PC-9 (cell line): Measurements from ENCODE around the gene TMEFF1. TPM values are rescaled to one million over a fixed set of nuclear protein-coding genes. Genes with fewer than 3 reads are reported as not detected.

Experiments used
- BruUV-seq: library from RNA; stranded (reverse); fragments of 400-500 nt; replicated peaks from 2 replicates; lab custom pipeline; 2021; lab: Mats Ljungman, UMichigan
- CTCF ChIA-PET: fragments of 300-600 bp; sonication (Branson Sonifier 250); formaldehyde crosslinking; loops from one replicate; lab custom pipeline; 2022; ENCODE audit warnings: antibody characterized with exemption; lab: Charles Lee
- POLR2A ChIA-PET: fragments of 300-600 bp; sonication (Branson Sonifier 250); formaldehyde crosslinking; loops from one replicate; lab custom pipeline; 2022; ENCODE audit warnings: antibody characterized with exemption; ENCODE audit not compliant: unreplicated experiment; lab: Charles Lee
- DNase-seq, 2 experiments: peaks; one replicate each; pipeline versions ENCODE4 v3.0.0 to v3.0.0-alpha.2; 2015 to 2022; ENCODE audit warnings: mixed read lengths in 1 of 2
- H2AFZ ChIP-seq: fragments of 200-600 bp; sonication (generic); 2 replicates; pipeline ENCODE4 v1.8.1; 2017; ENCODE audit warnings: antibody characterized with exemption
- H3F3A ChIP-seq: fragments of 200-600 bp; sonication (generic); 2 replicates; pipeline ENCODE4 v1.8.1; 2017; ENCODE audit warnings: antibody characterized with exemption, mild to moderate bottlenecking, low read depth; ENCODE audit not compliant: insufficient read depth
- H3K27ac ChIP-seq: fragments of 200-600 bp; sonication (generic); 2 replicates; pipeline ENCODE4 v1.6.1; 2016; ENCODE audit warnings: mixed run types
- H3K27me3 ChIP-seq: fragments of 200-600 bp; sonication (generic); 2 replicates; pipeline ENCODE4 v1.6.1; 2016; ENCODE audit warnings: low read depth, mixed run types; ENCODE audit not compliant: insufficient read depth
- H3K36me3 ChIP-seq: fragments of 200-600 bp; sonication (generic); 2 replicates; pipeline ENCODE4 v1.6.1; 2016; ENCODE audit warnings: low read depth, mixed run types
- H3K4me1 ChIP-seq: fragments of 200-600 bp; sonication (generic); replicated peaks from 2 replicates; pipeline ENCODE4 v1.6.1; 2016; ENCODE audit warnings: mixed run types; ENCODE audit not compliant: insufficient read depth
- H3K4me2 ChIP-seq: fragments of 200-600 bp; sonication (generic); 2 replicates; pipeline ENCODE4 v1.6.1; 2017; ENCODE audit warnings: mixed run types
- H3K4me3 ChIP-seq: fragments of 200-600 bp; sonication (generic); 2 replicates; pipeline ENCODE4 v1.6.1; 2016; ENCODE audit warnings: mixed run types
- H3K79me2 ChIP-seq: fragments of 200-600 bp; sonication (generic); 2 replicates; pipeline ENCODE4 v1.6.1; 2017; ENCODE audit warnings: low read depth, mixed run types
- H3K9me2 ChIP-seq: fragments of 200-600 bp; sonication (generic); 2 replicates; pipeline ENCODE4 v1.8.1; 2017; ENCODE audit warnings: mild to moderate bottlenecking; ENCODE audit not compliant: insufficient read depth
- H3K9me3 ChIP-seq: fragments of 200-600 bp; sonication (generic); 2 replicates; pipeline ENCODE4 v1.8.1; 2016; ENCODE audit warnings: low read depth; ENCODE audit not compliant: insufficient read depth
- H4K20me1 ChIP-seq: fragments of 200-600 bp; sonication (generic); 2 replicates; pipeline ENCODE4 v1.8.1; 2017; ENCODE audit not compliant: insufficient read depth
- CTCF ChIP-seq: fragments of 200-600 bp; sonication (generic); conservative IDR thresholded peaks from 2 replicates; pipeline ENCODE4 v1.6.1; 2017; ENCODE audit warnings: mixed run types, antibody characterized with exemption, mild to moderate bottlenecking, moderate library complexity
- EZH2 ChIP-seq: fragments of 200-600 bp; sonication (generic); IDR thresholded peaks from 2 replicates; pipeline ENCODE4 v1.8.0; 2017; ENCODE audit warnings: antibody characterized with exemption, low read depth
- intact Hi-C: fragments of 100-400 bp; cut with micrococcal nuclease; formaldehyde crosslinking; loops from one replicate; pipeline ENCODE4 v1.10.0; 2022; ENCODE audit not compliant: unreplicated experiment
- total RNA-seq: library from RNA; stranded (reverse); gene quantifications from 2 replicates; pipeline ENCODE4 v1.2.3, GENCODE V29; 2021

Gene TMEFF1
- total RNA-seq, 1 experiment from 2014 or later = 1.1 TPM

- H3K9me2 ChIP-seq = no peaks in the 10 kb centered on the region
- ChIA-PET CTCF (no interaction called here), POLR2A (no interaction called here)
- H3K79me2 ChIP-seq = no peaks in the 10 kb centered on the region
- TF ChIP-seq EZH2 (no peak), CTCF (no peak)
- H2AFZ ChIP-seq = no peak overlapping the region
- DNase-seq = no peak
- no peaks in the 10 kb centered on the region for H3K27me3 ChIP-seq
- no peaks in the 10 kb centered on the region for H3K4me1 ChIP-seq
- BruUV-seq = no TSS peak
- no peaks in the 10 kb centered on the region for H3F3A ChIP-seq
- H3K4me2 ChIP-seq = no peak overlapping the region
- no peaks in the 10 kb centered on the region for H3K36me3 ChIP-seq
- H4K20me1 ChIP-seq = no peaks in the 10 kb centered on the region
- H3K9me3 ChIP-seq = no peaks in the 10 kb centered on the region
- no peak overlapping the region for H3K4me3 ChIP-seq
- intact Hi-C loops = no loop called here
- no peak overlapping the region for H3K27ac ChIP-seq
Observed at GRCh38 chr9:100488177-100488576, 15.2 kb downstream of the TMEFF1 start.

- TF ChIP-seq EZH2 = no peak
- no peak for TF ChIP-seq CTCF
- ChIA-PET CTCF (no interaction called here), POLR2A (no interaction called here)
- intact Hi-C loops = no loop called here
- H3K4me1 ChIP-seq = no peaks in the 10 kb centered on the region
- no peak overlapping the region for H3K4me3 ChIP-seq
- no peak for DNase-seq
- H3K79me2 ChIP-seq = no peaks in the 10 kb centered on the region
- H2AFZ ChIP-seq = no peak overlapping the region
- no TSS peak for BruUV-seq
- H3K4me2 ChIP-seq = no peak overlapping the region
- H3F3A ChIP-seq = no peaks in the 10 kb centered on the region
- H4K20me1 ChIP-seq = no peaks in the 10 kb centered on the region
- no peak overlapping the region for H3K27ac ChIP-seq
- no peaks in the 10 kb centered on the region for H3K27me3 ChIP-seq
- no peaks in the 10 kb centered on the region for H3K9me2 ChIP-seq
- H3K9me3 ChIP-seq = no peaks in the 10 kb centered on the region
- no peaks in the 10 kb centered on the region for H3K36me3 ChIP-seq
Observed at GRCh38 chr9:100489836-100490235, 16.9 kb downstream of the TMEFF1 start.

GRCh38 chr9:100492952-100493351, 20.0 kb downstream of the TMEFF1 start:
- no peak overlapping the region for H2AFZ ChIP-seq
- H3F3A ChIP-seq = no peaks in the 10 kb centered on the region
- H3K27me3 ChIP-seq = no peaks in the 10 kb centered on the region
- H3K27ac ChIP-seq = no peak overlapping the region
- intact Hi-C loops = no loop called here
- H3K9me3 ChIP-seq = no peaks in the 10 kb centered on the region
- no peaks in the 10 kb centered on the region for H3K9me2 ChIP-seq
- POLR2A ChIA-PET = interaction anchor here (0.6 to 0.7 kb wide), 2 partner anchors 33 to 1825 kb away, joined by 7 to 27 read pairs; no protein-coding TSS in a partner anchor
- no peaks in the 10 kb centered on the region for H4K20me1 ChIP-seq
- no peaks in the 10 kb centered on the region for H3K36me3 ChIP-seq
- no peaks in the 10 kb centered on the region for H3K4me1 ChIP-seq
- H3K79me2 ChIP-seq = no peaks in the 10 kb centered on the region
- TF ChIP-seq CTCF (no peak), EZH2 (no peak)
- H3K4me3 ChIP-seq = no peak overlapping the region
- no peak overlapping the region for H3K4me2 ChIP-seq
- no TSS peak for BruUV-seq
- CTCF ChIA-PET = no interaction called here
- no peak for DNase-seq
